ENCODE data around the gene ZNF384.

DNA sequence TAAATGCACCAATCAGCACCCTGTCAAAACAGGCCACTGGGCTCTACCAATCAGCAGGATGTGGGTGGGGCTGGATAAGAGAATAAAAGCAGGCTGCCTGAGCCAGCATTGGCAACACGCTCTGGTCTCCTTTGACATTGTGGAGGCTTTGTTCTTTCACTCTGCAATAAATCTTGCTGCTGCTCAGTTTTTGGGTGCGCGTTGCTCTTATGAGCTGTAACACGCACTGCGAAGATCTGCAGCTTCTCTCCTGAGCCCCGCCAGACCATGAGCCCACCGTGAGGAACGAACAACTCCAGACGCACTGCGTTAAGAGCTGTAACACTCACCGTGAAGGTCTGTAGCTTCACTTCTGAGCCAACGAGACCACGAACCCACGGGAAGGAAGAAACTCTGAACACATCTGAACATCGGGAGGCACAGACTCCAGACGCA is 19.8 kb upstream of the ZNF384 start:
- TF ChIP-seq E4F1 (IDR thresholded peaks at IDR 0.05; ENCODE audit: borderline replicate concordance, partially characterized antibody) (no peak), CTCF (IDR thresholded peaks at IDR 0.05 in 2 of 3, conservative IDR thresholded peaks at IDR 0.05 in 1 of 3; ENCODE audit: control insufficient read depth in 2 of 3, extremely low read depth in 1 of 3, insufficient read depth in 1 of 3, low read depth in 3 of 3, low read length in 3 of 3) (no peak), CHD2 (IDR thresholded peaks at IDR 0.05; ENCODE audit: borderline replicate concordance, low read depth, low read length) (no peak), FOS (IDR thresholded peaks at IDR 0.05; ENCODE audit: borderline replicate concordance, extremely low read depth, insufficient read length) (no peak), EP300 (IDR thresholded peaks at IDR 0.05; ENCODE audit: borderline replicate concordance in 1 of 2, control insufficient read depth in 1 of 2, low read depth in 2 of 2, low read length in 2 of 2) (no peak), EZH2 (IDR thresholded peaks at IDR 0.05; ENCODE audit: borderline replicate concordance, control insufficient read depth, low read depth, low read length) (no peak), POLR2A (IDR thresholded peaks at IDR 0.05; ENCODE audit: low read depth, low read length) (no peak), TCF7 (IDR thresholded peaks at IDR 0.05; ENCODE audit: borderline replicate concordance) (no peak), RFX5 (IDR thresholded peaks at IDR 0.05; ENCODE audit: low read depth, low read length) (no peak), CBFB (IDR thresholded peaks at IDR 0.05; ENCODE audit: low read depth) (no peak), FOXM1 (IDR thresholded peaks at IDR 0.05; ENCODE audit: low read depth, low read length) (no peak), RB1 (IDR thresholded peaks at IDR 0.05; ENCODE audit: borderline replicate concordance) (no peak)
- TF ChIP-seq, protein P1, sequence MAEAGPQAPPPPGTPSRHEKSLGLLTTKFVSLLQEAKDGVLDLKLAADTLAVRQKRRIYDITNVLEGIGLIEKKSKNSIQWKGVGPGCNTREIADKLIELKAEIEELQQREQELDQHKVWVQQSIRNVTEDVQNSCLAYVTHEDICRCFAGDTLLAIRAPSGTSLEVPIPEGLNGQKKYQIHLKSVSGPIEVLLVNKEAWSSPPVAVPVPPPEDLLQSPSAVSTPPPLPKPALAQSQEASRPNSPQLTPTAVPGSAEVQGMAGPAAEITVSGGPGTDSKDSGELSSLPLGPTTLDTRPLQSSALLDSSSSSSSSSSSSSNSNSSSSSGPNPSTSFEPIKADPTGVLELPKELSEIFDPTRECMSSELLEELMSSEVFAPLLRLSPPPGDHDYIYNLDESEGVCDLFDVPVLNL (IDR thresholded peaks at IDR 0.05; ENCODE audit: low read depth, low read length) = no peak
- TF ChIP-seq, protein P2, sequence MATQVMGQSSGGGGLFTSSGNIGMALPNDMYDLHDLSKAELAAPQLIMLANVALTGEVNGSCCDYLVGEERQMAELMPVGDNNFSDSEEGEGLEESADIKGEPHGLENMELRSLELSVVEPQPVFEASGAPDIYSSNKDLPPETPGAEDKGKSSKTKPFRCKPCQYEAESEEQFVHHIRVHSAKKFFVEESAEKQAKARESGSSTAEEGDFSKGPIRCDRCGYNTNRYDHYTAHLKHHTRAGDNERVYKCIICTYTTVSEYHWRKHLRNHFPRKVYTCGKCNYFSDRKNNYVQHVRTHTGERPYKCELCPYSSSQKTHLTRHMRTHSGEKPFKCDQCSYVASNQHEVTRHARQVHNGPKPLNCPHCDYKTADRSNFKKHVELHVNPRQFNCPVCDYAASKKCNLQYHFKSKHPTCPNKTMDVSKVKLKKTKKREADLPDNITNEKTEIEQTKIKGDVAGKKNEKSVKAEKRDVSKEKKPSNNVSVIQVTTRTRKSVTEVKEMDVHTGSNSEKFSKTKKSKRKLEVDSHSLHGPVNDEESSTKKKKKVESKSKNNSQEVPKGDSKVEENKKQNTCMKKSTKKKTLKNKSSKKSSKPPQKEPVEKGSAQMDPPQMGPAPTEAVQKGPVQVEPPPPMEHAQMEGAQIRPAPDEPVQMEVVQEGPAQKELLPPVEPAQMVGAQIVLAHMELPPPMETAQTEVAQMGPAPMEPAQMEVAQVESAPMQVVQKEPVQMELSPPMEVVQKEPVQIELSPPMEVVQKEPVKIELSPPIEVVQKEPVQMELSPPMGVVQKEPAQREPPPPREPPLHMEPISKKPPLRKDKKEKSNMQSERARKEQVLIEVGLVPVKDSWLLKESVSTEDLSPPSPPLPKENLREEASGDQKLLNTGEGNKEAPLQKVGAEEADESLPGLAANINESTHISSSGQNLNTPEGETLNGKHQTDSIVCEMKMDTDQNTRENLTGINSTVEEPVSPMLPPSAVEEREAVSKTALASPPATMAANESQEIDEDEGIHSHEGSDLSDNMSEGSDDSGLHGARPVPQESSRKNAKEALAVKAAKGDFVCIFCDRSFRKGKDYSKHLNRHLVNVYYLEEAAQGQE (IDR thresholded peaks at IDR 0.05; ENCODE audit: low read depth, low read length) = no peak
